ENCODE results near the gene MYH8. TPM values are rescaled to one million over a fixed set of nuclear protein-coding genes. Genes with fewer than 3 reads are reported as not detected.

Gene MYH8
- total and polyA plus RNA-seq, 2 of the 4 experiments (the other 2 are of a cell fraction): not detected

GRCh38 chr17:10344816-10345215, 76.9 kb downstream of the MYH8 start:
- Histone ChIP-seq H2AK5ac (ENCODE audit: low read depth, low read length) (no peak overlapping the region), H3K56ac (ENCODE audit: extremely low read depth, insufficient read depth, low read length) (no peak overlapping the region), H4K8ac (ENCODE audit: low read depth in 2 of 2, low read length in 2 of 2) (no peak overlapping the region), H3K79me1 (ENCODE audit: low read depth in 1 of 2, low read length in 2 of 2) (no peaks in the 10 kb centered on the region), H3K9me3 (ENCODE audit: control insufficient read depth, insufficient read depth, low read length) (no peaks in the 10 kb centered on the region), H3K4me1 (ENCODE audit: control insufficient read depth, insufficient read depth, low read length) (no peaks in the 10 kb centered on the region), H2AFZ (replicated peaks; ENCODE audit: low read length, poor library complexity) (no peak overlapping the region), H3K9me1 (ENCODE audit: insufficient read depth, low read length) (no peaks in the 10 kb centered on the region), H3K9ac (ENCODE audit: low read depth, low read length) (no peak overlapping the region), H3K36me3 (ENCODE audit: control insufficient read depth, insufficient read depth, low read length) (no peaks in the 10 kb centered on the region), H2BK20ac (ENCODE audit: low read depth, low read length) (no peak overlapping the region), H3K23ac (ENCODE audit: low read depth, low read length) (no peak overlapping the region), H2BK120ac (ENCODE audit: low read depth, low read length) (no peak overlapping the region), H2BK15ac (ENCODE audit: low read depth, low read length) (no peak overlapping the region), H3K4me3 (ENCODE audit: insufficient read depth, low read depth, low read length) (no peak overlapping the region), H3K27me3 (ENCODE audit: control insufficient read depth, insufficient read depth, low read length) (no peaks in the 10 kb centered on the region), H4K91ac (ENCODE audit: insufficient read depth, low read depth, low read length) (no peak overlapping the region), H3K4ac (ENCODE audit: low read depth, low read length) (no peak overlapping the region), H2BK5ac (ENCODE audit: low read depth, low read length, poor library complexity, severe bottlenecking) (no peak overlapping the region), H4K20me1 (ENCODE audit: insufficient read depth, low read length) (no peaks in the 10 kb centered on the region), H4K5ac (ENCODE audit: low read depth, low read length) (no peak overlapping the region), H3K14ac (replicated peaks; ENCODE audit: low read depth, low read length) (no peak overlapping the region), H2AK9ac (replicated peaks; ENCODE audit: low read depth, low read length, poor library complexity) (no peak overlapping the region), H3K18ac (ENCODE audit: low read depth, low read length) (no peak overlapping the region), H3K4me2 (ENCODE audit: low read depth, low read length) (no peak overlapping the region), H3K27ac (ENCODE audit: insufficient read depth, low read length) (no peak overlapping the region)
- intact Hi-C loops (cut with micrococcal nuclease): no loop called here
- no TSS peak for BruUV-seq (replicated peaks)
- no peak for TF ChIP-seq MAZ (IDR thresholded peaks at IDR 0.05; ENCODE audit: borderline replicate concordance, low read depth, low read length)
- no peak for TF ChIP-seq MXI1 (IDR thresholded peaks at IDR 0.05; ENCODE audit: borderline replicate concordance, low read depth, low read length)
- POLR2A ChIA-PET (ENCODE audit: unreplicated experiment): no interaction called here
- CTCF ChIA-PET: no interaction called here
- no peak for DNase-seq
- in situ Hi-C loops (cut with MboI; ENCODE audit: low sequenced_read_pairs): no loop called here
- dilution Hi-C loops (cut with HindIII; ENCODE audit: low sequenced_read_pairs, unreplicated experiment): no loop called here
- no peak for ATAC-seq (ENCODE audit: low read depth)
- WGBS, 2 experiments (ENCODE audit: extremely low coverage in 2 of 2, insufficient read length in 1 of 2): no CpG with 5 or more reads among the region's 3 CpGs

Other genes with a start within 250 kb of the MYH8 start
- 5.0 and 6.4 TPM in 2 replicates for gene GAS7, start 223.3 kb downstream of the MYH8 start, total RNA-seq (2012; rRNA removed)
- 4.1 and 4.6 TPM in 2 replicates for gene GAS7, start 223.3 kb downstream of the MYH8 start, polyA plus RNA-seq (2012; rRNA removed)
- gene MYH13, start 48.9 kb downstream of the MYH8 start, total RNA-seq (2012; rRNA removed): not detected in 2 replicates
- not detected in 2 replicates for gene MYH13, start 48.9 kb downstream of the MYH8 start, polyA plus RNA-seq (2012; rRNA removed)
- gene MYH4, start 47.6 kb upstream of the MYH8 start, total RNA-seq (2012; rRNA removed): not detected in 2 replicates
- not detected in 2 replicates for gene MYH4, start 47.6 kb upstream of the MYH8 start, polyA plus RNA-seq (2012; rRNA removed)
- gene MYH1, start 96.6 kb upstream of the MYH8 start, total RNA-seq (2012; rRNA removed): not detected in 2 replicates
- gene MYH1, start 96.6 kb upstream of the MYH8 start, polyA plus RNA-seq (2012; rRNA removed): not detected in 2 replicates
- not detected in 2 replicates for gene MYH2, start 127.7 kb upstream of the MYH8 start, total RNA-seq (2012; rRNA removed)
- not detected in 2 replicates for gene MYH2, start 127.7 kb upstream of the MYH8 start, polyA plus RNA-seq (2012; rRNA removed)
- 0.28 and 0.54 TPM in 2 replicates for gene MYH3, start 235.4 kb upstream of the MYH8 start, total RNA-seq (2012; rRNA removed)
- 0.63 and 0.98 TPM in 2 replicates for gene MYH3, start 235.4 kb upstream of the MYH8 start, polyA plus RNA-seq (2012; rRNA removed)